ENCODE results near the gene EPB41L4A.

- TF ChIP-seq CTCF (IDR thresholded peaks at IDR 0.05; ENCODE audit: insufficient read depth, low read length) (no peak), POLR2AphosphoS5 (IDR thresholded peaks at IDR 0.05; ENCODE audit: low read depth) (no peak), GABPA (IDR thresholded peaks at IDR 0.05; ENCODE audit: low read depth) (no peak), REST (IDR thresholded peaks at IDR 0.05; ENCODE audit: insufficient replicate concordance, low read depth) (no peak), SPI1 (IDR thresholded peaks at IDR 0.05; ENCODE audit: borderline replicate concordance, low read depth) (no peak)
Observed at GRCh38 chr5:112407666-112408065, 11.4 kb downstream of the EPB41L4A start.

Data from HL-60 (cell line).